Loucy (cell line): ENCODE data around the gene GGCX.

Experiments used
- EZH2phosphoT487 ChIP-seq: fragments of 200-600 bp; IDR thresholded peaks from 2 replicates; pipeline ENCODE4 v1.6.1; 2018; ENCODE audit warnings: antibody characterized with exemption, mild to moderate bottlenecking, moderate library complexity, borderline replicate concordance
- TF ChIP-seq, protein P1 (sequence below): fragments of 200-600 bp; sonication (generic); conservative IDR thresholded peaks from 2 replicates; pipeline ENCODE4 v1.5.1; 2014; ENCODE audit warnings: mild to moderate bottlenecking, antibody characterized with exemption, low read length

DNA sequence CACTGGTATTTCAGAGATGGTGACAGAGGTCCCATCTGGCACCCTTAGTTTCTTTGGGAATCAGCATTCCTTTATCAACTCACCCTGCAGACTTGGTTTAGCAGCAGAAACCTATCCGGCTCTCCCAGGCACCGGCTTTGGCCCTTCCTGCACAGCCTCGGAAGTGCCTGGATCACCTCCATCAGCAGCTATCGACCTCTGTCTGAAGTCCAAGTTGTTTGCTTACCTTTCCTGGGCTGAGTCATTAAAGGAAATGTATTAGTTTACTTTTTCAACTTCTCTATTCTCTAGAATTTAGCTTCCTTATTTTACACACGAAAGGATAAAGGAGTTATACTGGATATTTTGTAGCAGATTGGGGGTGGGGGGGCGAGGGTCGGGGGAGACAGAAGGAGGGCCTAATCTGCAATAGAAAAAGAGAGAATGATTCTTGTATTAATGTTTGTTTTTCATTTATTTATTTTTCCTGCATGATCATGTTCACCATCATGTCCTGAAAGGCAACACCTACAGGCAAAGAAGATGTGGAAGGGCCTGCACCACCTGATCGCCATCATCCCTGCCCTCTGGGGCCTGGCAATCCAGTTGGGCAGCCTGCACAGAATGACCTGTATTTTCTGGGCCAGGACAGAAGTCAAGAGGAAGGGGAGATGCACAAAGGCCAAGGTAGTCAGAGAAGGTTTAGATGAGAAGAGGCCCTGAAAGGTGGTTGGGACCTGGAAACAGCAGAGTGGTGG lies 44.5 kb downstream of the GGCX start:
- TF ChIP-seq, protein P1, sequence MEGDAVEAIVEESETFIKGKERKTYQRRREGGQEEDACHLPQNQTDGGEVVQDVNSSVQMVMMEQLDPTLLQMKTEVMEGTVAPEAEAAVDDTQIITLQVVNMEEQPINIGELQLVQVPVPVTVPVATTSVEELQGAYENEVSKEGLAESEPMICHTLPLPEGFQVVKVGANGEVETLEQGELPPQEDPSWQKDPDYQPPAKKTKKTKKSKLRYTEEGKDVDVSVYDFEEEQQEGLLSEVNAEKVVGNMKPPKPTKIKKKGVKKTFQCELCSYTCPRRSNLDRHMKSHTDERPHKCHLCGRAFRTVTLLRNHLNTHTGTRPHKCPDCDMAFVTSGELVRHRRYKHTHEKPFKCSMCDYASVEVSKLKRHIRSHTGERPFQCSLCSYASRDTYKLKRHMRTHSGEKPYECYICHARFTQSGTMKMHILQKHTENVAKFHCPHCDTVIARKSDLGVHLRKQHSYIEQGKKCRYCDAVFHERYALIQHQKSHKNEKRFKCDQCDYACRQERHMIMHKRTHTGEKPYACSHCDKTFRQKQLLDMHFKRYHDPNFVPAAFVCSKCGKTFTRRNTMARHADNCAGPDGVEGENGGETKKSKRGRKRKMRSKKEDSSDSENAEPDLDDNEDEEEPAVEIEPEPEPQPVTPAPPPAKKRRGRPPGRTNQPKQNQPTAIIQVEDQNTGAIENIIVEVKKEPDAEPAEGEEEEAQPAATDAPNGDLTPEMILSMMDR, result no peak
- TF ChIP-seq EZH2phosphoT487, result no peak
